ENCODE measurements around the gene KDM2B.

KDM2B gene

GRCh38 chr12:121560392-121561008 is 20.3 kb downstream of the KDM2B start:
- DNase-seq, result no peak

DNA sequence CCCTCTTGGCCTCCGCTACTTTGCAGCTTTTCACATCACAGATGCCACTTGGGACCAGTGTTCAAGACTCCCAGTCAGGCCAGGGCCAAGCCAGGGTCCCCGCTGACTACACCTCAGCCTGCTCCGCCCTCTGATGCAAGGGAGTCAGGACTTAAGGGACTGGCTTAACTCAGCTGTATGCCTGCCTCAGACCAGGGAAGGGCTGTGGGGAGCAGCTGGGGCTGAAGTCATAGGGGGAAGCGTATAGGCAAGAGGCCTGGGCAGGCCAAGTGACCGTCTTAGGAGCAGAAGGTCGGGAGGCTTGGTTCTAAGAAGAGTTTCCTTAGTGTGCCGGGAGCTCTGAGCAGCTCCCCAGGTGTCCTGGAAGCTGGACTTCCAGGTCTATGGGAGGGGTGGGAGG is 21.9 kb downstream of the KDM2B start:
- DNase-seq, result no peak

- no peak for DNase-seq
Measured at GRCh38 chr12:121550974-121551634, 29.7 kb downstream of the KDM2B start.

GRCh38 chr12:121549075-121549474 is 31.7 kb downstream of the KDM2B start:
- no peak for DNase-seq

DNA sequence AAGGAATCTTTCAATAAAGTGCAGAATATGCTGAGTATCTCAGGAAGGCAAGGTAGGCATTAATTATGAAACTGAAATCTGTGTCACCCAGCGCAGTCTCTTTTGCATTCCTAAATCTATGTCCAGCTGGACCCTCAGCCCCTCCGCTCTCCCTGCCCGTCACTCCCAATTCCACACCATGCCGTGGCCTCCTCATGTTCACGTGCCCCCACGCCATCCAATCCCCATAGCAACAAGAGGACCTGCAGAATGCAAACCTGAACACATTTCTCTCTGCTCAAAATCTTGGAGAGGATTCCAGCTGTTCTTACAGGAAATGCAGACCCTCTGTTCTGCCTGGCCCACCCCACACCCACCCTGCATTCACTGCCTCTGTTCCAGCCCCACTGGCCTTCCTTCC is 35.3 kb downstream of the KDM2B start:
- no peak for DNase-seq

- DNase-seq, result no peak
Measured at GRCh38 chr12:121543786-121544185, 37.0 kb downstream of the KDM2B start.

- DNase-seq, result no peak
Measured at GRCh38 chr12:121539908-121540307, 40.9 kb downstream of the KDM2B start.

- no peak for DNase-seq
Measured at GRCh38 chr12:121538699-121539061, 42.1 kb downstream of the KDM2B start.

- DNase-seq, result no peak
Measured at GRCh38 chr12:121537814-121538698, 42.8 kb downstream of the KDM2B start.

GRCh38 chr12:121536899-121537813 is 43.7 kb downstream of the KDM2B start:
- DNase-seq, result peak; percentile 62

DNA sequence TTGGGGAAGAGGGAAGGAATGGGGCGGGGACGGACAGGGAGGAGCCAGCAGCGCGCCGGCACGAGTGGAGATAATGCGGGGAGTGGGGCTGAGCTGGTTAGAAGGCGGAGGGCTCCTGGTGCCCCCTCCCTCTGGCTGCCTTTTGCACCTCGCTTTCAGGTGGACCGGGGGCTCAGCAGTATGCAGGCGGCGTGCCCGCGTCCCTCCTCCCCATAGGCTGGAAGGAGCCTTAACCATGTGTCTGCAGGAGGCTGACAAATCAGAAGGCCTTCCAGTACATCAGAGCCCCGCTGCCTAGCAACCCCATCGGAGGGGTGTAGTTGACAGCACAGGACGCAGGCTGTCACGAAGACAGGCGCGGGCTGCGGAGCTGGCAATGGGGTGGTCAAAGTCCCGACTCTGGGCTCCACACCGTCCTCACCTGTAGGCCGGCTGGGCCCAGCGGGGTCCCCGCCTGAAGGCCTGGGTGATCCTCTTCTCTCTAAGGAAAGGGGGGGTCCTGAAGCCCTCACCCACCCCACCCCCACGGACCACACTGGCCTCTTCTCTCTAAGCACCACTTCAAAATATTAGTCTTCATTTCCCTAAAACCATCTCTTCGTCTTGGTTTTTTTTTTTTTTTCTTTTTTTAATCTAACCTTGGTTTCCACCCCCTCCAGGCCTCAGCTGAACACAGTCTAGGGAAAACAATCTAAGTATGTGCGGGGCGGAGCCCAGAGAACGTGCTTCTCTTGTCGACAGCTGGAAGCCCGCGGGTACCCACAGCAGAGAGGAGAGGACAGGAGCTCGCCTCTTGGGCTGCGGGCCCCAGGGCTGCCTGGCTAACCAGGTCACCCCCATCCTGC is 44.5 kb downstream of the KDM2B start:
- peak; percentile 71 for DNase-seq

- DNase-seq, result no peak
Measured at GRCh38 chr12:121535150-121536053, 45.4 kb downstream of the KDM2B start.

- peak; percentile 61 for DNase-seq
Measured at GRCh38 chr12:121534495-121535148, 46.2 kb downstream of the KDM2B start.

GRCh38 chr12:121533394-121534090 is 47.3 kb downstream of the KDM2B start:
- no peak for DNase-seq

DNA sequence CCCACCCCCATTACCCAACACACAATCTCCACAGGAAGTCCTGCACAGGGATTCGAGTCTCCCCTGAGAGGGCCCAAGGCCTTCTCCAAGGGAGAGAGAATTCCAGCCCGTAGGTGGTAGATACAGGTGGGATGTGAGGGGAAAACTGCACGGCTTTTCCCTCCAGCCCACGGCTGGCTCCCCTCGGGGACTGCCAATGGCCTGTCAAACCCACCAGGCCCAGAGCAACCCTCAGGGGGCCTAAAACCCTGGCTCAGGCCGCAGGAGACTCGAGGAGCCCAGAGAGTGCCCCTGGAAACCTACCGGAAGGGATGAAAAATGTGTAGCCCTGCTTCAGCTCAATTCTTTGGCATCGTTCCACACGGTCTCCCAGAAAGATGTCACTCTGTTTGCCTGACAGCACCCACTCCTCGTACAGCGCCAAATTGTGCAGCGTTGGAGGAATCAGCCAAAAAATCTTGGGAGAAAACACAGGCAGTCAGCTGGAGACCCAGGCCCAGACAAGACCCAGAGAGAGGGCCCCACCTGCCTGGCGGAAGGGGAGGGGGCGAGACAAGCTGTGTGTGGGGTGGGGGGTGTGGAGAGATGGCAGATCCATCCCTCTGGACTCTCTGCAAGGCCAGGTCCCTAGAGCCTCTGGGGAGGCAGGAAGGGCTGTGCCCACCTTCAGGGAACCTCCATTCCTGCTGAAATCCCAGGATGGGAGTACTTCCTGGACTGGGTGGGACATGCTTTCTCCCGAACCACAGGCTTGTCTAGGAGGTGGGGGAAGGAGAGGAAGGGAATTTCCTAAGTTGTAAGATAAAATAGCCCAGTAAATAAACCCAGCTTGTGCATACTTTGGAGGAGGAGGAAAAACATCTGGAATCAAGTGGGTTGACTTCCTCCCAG is 48.1 kb downstream of the KDM2B start:
- DNase-seq, result no peak

GRCh38 chr12:121531356-121531750 is 49.5 kb downstream of the KDM2B start:
- no peak for DNase-seq

GRCh38 chr12:121530600-121531355 is 50.0 kb downstream of the KDM2B start:
- peak; percentile 65 for DNase-seq

DNA sequence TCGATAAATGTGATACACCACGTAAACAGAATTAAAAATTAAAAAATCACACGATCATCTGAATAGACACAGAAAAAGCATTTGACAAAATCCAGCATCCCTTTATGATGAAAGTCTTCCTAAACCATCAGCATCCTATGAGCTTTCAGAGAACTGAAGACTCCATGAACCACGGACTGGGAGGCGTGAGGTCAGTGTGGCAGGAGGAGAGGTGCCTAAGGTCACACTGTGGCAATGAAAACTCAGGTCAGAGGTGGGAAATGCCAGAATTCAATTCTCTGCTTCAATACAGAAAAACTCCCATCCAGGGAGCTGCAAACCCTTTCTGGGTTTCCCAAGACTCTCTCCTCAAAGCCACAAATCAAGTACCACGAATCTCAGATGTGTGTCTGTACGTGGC is 51.6 kb downstream of the KDM2B start:
- DNase-seq, result no peak

Measured in activated T-cell treated with anti-CD3 and anti-CD28 coated beads, Interleukin-2, amount 50 U/mL, for 1 hour (primary cell).